NCI-H69 (cell line): ENCODE results near the gene PDZD2.
"Not testable (repeated sequence)": the region's sequence is repeated elsewhere in the genome, so short reads cannot be mapped to it uniquely, and the experiment has no call there.

ENCODE experiments used
- DNase-seq: peaks from one replicate; lab custom pipeline; 2025; lab: John Stamatoyannopoulos, UW

Gene PDZD2

DNA sequence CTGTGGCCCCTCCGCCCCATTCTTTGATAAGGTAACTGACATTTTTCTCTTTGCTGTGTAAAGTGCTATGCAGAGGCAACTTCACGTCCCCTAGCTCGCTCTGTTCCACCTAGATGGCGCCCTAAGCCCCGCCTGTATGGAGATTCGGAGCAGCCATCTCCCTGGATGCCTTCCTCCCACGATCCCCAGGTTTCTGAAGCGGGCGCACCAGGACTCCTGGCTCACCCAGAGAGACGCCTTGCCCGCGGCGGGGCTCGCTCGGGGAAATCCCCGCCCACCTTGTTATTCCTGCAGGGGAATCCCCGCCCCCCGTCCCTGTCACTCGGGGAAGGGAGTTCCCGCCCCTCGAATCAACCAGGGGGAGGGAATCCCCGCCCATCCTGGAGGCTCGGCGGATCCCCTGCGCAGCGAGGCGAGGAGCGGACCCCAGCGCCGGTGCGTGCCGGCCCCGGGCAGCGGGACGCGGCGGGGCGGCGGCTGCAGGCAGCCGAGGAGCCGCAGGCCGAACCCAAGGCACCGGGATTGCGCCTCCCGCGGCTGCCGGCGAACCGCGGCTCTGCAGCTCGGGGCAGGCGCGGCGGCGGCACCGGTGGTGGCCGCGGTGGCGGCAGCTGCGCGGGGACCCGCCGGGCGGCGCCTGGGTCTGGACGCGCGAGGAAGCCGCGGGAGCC, at the start of gene PDZD2:
TSS of gene PDZD2 (plus strand) at position 384 of the 671 bp plus-strand sequence.
- DNase-seq, result peak; percentile 94

DNA sequence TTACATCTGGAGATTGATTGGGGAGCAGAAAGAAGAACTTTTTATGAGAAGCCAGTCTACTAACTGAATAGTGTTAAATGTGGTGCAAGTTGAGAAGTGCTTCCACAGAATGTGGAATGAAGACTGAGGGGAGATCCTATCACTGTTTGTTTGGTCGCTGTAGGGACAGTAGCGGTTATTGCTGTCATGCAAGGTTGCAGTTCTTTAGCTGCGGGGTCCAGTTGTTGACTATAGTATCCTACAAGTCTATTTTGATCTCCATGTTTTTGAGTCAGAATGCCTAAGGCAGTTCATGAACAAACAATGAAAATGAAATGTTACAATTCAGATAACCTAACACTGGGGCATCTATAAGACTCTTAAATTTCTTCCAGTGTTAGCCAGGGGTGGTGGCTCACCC, 45.3 kb upstream of the PDZD2 start:
- DNase-seq, result no peak

DNA sequence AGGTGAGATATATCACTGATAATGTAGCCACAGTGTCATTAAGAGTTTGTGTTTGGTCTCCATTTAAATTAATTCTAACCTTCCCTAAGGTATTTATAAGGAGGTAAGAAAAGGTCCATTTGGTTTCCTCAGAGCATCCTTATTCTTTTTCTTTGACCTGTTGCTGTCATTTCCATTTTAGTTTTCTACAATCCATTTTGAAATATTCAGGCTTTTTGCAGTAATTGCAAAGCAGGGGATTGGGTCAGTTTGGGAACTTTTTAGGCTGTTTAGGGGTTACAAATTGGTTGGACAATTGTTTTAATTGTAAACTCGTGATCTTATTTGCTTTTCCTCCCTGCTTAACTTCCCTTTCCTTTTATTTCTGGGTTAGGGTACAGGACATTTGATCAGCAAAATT, 42.6 kb upstream of the PDZD2 start:
- no peak for DNase-seq

DNA sequence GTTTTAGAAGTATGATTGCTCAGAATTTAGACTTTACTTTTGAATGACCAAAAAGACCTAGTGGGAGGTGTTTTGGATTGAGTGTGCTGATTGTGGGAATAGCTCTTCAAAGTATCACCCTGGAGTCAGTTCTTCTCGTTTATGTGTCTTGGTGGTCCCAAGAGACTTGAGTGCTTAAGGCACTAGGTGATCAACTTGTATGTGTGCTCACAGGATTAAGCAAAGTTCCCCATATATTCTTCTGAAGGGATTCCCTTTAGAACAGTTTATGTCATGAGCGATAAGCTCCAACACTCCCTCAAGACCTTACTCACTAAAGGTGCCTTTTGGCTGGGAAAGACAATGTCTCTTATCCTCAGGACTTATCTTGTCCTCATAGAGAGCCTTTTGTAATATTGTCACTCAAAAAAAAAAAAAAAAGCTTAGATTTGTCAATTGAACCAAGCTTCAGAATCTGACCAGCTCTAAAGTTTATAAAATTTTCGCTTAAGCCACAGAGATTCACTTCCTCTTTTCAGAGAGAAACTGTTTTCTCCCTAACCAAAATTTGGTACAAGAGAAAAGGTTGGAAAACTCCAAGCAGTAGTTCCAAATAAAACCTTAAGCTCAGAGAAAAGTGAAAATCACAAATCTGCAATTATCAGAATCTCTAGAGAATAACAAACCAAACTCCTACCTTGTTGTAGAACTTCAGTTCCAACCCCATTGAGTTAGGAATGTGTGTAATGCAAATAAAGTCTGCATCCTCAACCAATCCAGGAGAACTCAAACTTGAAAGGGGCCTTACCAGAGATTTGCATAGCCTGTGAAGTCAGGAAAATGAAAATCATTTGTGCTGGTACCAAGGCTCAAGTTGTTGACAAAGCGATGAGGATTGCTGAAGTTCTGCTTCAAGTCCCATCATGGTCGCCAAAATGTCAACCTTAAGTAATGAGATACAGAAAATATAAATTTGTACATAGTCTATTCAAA, 40.0 kb upstream of the PDZD2 start:
- DNase-seq, result no peak

DNA sequence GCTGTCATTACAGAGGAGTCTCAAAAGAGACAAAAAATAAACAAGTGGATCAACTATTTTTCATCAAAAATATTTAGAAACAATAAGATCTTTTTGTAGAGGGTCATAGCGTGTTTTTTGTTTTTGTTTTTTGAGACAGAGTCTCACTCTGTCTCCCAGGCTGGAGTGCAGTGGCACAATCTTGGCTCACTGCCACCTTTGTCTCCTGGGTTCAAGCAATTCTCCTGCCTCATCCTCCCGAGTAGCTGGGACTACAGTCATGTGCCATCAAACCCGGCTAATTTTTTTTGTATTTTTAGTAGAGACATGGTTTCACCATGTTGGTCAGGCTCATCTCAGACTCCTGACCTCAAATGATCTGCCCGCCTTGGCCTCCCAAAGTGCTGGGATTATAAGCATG, 36.6 kb upstream of the PDZD2 start:
- not testable (repeated sequence) for DNase-seq

DNA sequence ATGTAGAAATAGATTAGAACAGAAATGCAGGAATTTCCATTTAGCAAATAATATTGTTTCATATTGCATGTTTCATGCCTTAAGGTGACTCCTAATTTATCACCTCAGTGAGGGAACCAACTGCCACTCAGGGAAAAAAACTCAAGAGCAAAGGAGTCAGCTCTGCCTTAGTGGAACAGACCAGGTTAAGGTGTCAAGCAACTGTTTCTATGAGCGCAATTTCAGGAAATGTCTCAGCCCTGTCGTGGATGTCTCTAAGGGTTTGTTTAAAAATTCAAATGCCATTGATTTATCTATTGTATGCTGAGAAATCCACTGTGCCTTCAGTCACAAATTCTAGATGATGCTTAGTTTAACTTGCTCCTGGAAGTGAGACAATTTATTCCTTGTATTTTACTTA, 34.7 kb upstream of the PDZD2 start:
- DNase-seq, result no peak

DNA sequence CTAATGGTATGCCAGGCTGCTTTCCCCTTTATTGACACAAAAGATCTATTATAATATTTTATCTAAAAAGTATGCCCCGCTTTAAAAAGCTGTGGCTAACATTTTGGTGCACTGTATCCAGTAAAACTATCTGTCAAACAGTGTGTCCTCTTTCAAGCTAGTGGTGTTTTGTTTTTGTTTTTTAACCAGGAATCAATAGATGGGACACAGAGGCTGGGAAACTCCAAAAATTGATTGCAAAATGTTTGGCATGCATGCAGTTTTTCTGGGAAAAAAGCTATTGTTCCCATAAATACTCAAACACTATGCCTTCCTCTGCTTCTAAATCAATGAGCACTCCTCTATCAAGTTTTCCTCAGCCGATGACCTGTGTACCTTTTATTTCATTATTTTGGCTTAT, 34.3 kb upstream of the PDZD2 start:
- DNase-seq, result no peak

DNA sequence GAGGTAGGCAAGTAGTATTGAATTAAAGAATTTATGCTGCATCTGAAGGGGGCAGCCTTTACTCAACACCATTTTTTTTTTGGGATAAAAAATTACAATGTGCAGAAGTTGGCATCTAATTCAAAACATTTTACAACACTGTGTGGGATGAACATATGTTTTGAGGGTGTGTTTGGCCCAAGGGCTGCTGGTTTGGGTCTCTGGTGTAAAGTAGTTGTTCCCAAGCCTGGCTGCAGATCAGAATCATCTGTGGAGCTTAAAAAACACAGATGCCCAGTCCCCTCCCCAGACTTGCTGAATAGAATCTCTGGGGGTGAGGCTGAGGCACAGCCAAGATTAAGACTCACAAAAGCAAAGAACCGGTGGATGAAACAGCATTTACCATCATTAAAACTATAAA, 33.0 kb upstream of the PDZD2 start:
- DNase-seq, result no peak

DNA sequence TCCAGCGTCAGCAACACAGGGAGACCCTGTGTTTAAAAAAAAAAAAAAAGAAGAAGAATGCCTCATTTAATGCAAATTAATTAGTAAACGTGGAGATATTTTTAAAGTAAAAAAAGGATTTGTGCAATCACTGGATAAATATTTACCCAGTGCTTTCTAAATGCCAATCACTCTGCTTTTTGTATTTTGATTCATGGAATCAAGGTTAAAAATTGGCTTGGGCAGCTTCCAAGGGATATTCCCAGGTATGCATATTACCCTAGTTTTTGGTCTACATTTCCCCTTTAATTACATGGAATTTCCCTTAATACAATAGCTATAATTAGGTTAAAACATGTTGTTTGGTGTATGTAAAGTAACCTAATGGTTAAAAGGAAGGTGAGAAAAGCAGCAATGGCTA, 31.4 kb upstream of the PDZD2 start:
- DNase-seq, result peak; percentile 18

DNA sequence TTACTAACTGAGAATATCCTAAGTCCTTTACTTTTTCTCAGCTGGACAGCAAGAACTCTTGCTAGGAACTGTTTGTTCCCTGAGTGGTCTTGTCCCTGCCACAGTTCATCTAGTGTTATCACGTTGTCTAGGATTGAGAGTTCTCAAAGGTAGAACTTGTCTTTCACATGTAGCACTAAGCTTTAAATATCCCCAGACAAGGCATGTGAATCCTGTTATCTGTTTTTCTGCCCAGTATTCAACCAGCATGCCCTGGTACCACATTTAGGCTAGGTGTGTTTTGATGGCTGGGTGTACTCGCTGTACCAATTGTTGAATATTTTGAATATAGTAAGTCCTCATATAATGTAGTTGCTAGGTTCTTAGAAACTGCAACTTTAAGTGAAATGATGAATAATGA, 27.9 kb upstream of the PDZD2 start:
- no peak for DNase-seq

DNA sequence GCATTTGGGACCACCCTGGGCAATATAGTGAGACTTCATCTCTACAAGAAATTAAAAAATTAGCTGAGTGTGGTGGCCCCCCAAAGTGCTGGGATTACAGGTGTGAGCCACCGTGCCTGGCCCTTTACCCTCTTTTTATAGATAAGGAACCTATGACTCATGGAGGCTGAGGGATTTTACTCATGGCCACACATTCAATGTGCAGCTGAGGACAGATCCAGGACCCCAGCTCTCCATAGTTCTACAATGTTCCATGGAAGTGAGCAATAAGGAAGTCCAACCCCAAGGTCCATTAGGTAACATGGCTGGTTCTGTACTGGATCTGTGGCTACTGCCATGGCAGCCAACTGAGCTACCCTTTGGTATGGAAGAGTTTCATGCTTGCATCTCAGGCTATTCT, 25.3 kb upstream of the PDZD2 start:
- no peak for DNase-seq

DNA sequence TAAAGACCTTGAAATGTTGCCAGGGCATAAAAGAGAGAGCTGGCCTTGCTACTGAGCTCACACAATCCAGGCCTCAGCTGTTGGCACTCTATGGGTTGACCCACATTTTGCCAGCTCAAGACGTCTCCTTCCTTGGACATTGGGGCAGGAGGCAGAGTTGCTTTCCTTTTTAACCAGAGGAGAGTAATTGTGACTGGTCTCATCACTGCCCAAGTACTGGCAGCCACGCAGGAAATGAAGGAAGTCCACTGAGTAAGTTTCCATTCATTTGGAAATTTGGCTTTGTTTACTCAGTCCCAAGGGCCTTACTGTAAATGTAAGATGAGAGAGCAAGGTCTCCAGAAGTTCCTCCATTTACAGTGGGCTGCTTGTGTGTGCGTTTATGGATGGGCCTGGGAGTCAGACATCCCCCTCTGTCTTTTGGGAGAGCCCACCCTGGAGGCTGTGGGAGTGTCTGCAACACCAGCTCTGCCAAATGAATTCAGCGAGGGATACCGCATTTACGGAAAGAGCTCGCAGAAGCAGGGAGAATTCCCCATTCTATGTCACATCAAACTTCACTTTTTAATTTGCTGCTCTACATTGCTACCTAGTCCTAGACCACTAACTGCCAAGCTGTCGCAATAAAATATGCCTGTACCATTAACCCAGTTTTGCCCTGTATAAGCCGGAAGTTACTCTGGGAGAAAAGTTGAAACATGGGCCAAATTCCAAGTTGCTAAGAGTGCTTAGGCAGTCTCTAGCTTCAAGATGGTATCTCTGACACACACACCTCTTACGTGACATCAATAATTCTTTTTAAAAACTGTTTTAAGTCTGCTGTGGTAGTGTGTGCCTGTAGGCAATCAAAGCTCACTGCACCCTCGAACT, 24.5 kb upstream of the PDZD2 start:
- no peak for DNase-seq

DNA sequence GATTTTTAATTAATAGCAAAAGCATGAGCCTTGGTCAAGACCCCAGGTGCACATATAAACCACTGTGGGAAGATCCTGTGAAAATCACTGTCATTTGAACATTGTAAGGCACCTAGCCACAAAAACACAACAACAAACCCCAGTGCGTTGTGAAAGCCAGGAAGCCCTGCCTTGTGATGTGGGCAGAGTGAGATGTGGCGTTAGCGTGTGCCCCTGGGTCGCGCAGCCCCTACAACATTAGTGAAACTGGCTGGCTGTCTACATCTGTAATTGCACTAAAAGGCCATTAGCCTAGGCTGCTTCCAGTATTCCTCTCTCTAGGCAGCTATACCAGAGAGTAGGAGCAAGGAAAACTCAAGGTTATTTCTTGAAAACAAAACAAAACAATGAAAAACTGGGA, 21.1 kb upstream of the PDZD2 start:
- DNase-seq, result no peak

DNA sequence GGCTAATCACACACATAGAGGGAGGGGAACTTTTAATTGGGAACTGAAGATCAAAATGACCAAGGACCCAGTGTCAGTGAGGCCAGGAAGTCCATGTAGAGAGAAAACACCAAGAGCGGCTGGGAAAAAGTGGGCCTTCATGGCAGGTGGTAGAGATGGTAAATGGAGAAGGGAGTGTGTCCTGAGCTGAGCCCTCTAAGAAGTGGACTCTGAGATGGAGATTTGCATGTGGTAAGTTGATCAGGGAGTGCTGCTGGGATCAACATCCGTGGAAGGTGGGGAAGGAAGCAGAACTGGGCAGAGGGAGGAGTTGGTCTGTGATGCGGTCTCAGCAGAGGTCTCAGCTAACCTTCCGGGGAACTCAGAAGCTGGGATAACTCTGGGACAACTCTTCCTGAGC, 18.9 kb upstream of the PDZD2 start:
- no peak for DNase-seq

DNA sequence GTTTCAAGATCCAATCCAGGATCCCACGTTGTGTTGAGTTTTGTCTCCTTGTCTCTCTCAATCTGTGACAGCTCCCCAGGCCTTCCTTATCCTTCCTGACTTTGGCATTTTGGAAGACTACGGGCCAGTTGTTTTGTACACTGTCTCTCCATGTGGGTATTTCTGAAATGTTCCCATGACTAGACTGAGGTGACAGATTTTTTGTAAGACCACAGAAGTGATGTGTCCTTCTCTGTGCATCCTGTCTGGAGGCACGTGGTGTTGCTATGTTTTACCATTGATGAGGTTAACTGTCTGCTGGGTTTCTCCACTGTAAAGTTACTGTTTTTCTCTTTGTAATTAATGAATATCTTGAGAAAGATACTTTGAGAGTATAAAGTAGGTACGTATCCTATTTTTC, 15.7 kb upstream of the PDZD2 start:
- DNase-seq, result no peak

DNA sequence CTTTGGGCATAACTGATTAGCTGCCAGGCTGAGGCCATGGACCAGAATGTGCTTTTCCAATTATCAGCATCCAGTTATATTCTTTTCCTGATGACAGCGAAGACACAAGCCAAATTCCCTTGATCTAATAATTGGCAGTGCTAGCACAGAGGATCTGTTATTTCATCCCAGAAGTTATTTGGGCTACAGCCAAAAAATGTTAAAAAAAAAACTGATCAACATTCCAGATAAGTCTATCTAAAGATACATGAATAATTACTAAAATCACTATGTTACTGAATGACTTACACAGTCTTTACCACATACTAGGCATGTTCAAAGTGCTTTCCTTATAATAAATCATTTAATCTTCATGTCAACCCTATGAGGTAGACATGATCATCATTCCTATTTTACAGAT, 13.5 kb upstream of the PDZD2 start:
- DNase-seq, result no peak

DNA sequence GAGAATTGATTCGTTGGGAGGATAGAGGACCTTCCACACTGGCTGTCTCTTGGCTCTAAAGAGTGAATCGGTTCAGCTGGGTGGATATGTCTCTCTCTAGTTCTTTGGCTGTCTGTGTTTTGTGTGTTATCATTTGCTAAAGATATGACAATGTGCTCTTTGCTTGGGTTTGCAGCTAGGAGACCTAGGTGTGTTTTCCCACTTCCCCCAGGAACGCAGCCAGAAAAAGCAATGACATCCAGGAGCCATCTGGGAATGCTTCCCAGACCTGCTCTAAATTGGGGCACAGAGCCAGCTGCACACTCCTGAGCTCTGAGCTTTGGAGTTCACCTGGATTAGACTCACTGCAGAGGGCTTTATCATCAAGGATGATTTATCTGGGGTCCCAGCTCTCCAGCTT, 12.8 kb upstream of the PDZD2 start:
- DNase-seq, result no peak

DNA sequence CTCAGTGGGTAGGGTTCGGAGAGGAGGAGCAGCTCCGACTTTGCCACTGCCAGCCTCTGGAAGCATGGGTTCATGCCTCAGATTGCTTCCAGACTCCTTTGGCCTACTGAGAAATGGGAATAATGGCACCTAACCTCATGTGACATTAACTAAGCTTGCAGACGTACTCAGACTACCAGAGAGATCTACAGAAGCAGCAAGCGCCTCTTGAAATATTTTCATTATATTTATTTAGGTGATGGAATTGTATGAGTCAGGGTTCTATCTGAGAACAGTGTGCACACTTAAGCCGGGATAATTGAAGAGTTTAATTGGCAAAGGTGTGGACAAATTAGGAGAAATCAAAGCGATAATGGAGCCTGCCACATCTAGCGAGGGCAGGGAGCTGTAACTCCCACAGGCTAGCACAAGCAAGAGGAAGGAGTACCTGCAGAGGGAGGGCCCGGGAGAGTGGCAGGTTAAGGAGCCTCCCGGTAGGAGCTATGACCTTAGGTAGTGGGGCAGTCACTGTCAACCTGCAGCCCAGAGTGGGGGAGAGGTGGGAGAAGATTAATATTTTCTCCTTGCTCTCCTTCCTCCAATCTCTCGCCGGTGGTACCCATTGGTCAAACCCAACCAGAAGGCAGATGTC, 12.2 kb upstream of the PDZD2 start:
- DNase-seq, result no peak

DNA sequence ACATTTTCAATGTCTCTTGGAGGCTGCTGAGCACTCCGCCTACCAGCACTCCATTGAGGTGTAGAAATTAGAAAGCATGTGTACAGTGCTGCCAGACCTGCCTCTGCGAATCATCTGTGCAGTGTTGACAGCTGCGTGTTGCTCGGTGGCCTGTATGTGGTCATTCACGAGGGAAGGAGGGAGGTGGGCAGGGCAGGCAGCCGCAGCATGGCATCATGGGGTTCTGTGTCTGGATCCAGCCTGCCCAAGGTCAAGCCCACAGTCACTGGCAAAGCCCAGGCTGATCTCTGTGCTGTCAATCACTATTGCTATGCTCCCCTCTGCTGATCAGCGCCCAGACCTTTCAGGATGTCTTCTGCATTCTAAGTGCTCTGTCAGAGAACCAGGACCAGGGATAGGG, 8.0 kb upstream of the PDZD2 start:
- DNase-seq, result no peak

DNA sequence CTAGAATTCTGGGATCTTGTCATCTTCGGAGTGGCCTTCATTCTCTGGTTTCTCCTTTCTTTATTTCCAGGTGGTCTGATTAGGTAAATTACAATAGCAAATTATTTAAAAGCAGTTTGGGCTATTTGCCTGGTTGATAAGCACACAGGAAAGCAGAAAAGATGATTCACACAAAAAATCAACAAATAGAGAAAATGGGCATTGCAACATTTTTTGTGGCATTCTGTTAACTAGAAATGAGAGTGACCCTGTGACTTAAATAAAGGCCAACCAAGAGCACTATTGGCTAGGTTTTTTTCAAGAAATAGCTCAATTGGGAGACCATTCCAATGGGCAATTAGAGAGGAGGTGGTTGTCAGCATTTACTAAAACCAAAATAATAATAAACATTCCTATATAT, 6.5 kb upstream of the PDZD2 start:
- DNase-seq, result no peak

DNA sequence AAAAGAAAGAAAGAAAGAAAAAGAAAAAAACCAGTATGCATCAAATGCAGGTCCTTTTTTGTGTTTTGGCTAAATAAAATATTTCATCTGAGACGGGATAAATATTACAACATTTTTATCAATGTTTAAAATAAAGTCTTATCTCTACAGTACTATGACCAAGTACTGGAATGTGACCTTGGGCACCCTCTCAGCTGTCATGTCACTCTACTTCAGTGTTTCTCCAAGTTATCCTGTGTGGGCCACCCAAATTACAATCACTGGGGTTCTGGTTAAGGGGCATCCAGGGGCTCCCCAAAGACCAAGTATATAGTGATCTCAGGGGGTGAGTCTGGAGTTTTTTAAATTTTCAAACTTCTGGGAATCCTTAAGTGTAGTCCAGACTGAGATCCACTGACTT, 3.5 kb upstream of the PDZD2 start:
- no peak for DNase-seq

DNA sequence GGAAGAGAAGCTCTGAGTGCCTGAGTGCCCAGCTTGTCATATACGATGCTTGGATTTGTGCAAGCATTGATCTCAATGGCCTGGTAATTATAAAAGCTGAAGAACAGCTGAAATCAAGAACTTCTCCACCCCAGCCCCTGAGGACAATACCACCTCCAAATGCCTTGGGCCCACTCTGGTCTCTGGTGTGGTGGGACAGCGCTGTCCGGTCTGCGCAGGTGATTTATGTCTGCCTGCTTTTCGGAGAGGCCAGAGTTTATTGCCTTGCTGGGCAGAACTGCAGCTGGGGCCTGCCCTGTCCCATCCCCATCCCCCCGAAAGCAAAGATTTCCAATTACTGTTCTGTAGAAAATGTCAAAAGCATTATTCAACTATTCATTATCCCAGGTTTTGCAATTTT, 1.1 kb upstream of the PDZD2 start:
- no peak for DNase-seq
